ENCODE measurements around the gene FARP2.

FARP2 gene

GRCh38 chr2:241339839-241340630, 16.1 kb upstream of the FARP2 start:
- in situ Hi-C loops (cut with HindIII; ENCODE audit: low sequenced_read_pairs), result no loop called here
- no peak overlapping the region for H3K4me3 ChIP-seq (ENCODE audit: low read depth, low read length)
- peak; percentile 5 for DNase-seq (ENCODE audit: low read depth)
- TF ChIP-seq, protein P1, sequence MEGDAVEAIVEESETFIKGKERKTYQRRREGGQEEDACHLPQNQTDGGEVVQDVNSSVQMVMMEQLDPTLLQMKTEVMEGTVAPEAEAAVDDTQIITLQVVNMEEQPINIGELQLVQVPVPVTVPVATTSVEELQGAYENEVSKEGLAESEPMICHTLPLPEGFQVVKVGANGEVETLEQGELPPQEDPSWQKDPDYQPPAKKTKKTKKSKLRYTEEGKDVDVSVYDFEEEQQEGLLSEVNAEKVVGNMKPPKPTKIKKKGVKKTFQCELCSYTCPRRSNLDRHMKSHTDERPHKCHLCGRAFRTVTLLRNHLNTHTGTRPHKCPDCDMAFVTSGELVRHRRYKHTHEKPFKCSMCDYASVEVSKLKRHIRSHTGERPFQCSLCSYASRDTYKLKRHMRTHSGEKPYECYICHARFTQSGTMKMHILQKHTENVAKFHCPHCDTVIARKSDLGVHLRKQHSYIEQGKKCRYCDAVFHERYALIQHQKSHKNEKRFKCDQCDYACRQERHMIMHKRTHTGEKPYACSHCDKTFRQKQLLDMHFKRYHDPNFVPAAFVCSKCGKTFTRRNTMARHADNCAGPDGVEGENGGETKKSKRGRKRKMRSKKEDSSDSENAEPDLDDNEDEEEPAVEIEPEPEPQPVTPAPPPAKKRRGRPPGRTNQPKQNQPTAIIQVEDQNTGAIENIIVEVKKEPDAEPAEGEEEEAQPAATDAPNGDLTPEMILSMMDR (IDR thresholded peaks at IDR 0.05; ENCODE audit: low read depth, low read length, missing control alignments), result no peak

- no peak for DNase-seq (ENCODE audit: low read depth)
- TF ChIP-seq, protein P1 (IDR thresholded peaks at IDR 0.05; ENCODE audit: low read depth, low read length, missing control alignments), result no peak
- H3K4me3 ChIP-seq (ENCODE audit: low read depth, low read length), result no peak overlapping the region
- in situ Hi-C loops (cut with HindIII; ENCODE audit: low sequenced_read_pairs), result no loop called here
These were observed 15.4 kb upstream of the FARP2 start for GRCh38 chr2:241340631-241341163.

DNA sequence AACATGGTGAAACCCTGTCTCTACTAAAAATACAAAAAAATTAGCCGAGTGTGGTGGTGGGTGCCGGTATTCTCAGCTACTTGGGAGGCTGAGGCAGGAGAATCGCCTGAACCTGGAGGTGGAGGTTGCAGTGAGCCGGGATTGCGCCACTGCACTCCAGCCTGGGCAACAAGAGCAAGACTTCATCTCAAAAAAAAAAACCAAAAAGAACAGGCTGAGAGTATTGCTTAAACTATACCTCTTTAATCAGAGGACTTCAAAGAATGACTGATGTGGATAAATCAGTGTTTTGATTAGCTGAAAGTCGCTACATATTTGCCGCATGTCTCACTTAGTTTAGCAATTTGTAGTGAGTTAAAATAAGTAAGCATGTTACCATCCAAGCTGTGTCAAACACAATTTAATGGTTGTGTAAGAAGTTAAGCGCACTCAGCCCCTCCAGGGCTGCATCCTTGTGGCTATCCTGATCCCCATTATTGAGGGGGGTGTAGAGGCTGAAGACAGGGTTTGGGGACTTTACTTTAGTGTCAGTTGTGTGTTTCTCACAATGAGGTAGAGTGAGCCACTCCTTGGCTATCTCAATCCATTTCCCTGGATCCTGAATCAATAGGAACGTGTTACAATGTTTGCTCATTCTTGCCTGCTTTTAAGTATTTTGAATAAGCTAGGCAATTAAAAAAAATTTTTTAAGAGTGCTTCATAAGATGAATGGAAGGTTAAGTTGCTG, 11.0 kb upstream of the FARP2 start:
- no peak overlapping the region for H3K4me3 ChIP-seq (ENCODE audit: low read depth, low read length)
- DNase-seq (ENCODE audit: low read depth), result no peak
- TF ChIP-seq, protein P1 (IDR thresholded peaks at IDR 0.05; ENCODE audit: low read depth, low read length, missing control alignments), result no peak
- in situ Hi-C loops (cut with HindIII; ENCODE audit: low sequenced_read_pairs), result no loop called here

GRCh38 chr2:241349941-241350340, 6.1 kb upstream of the FARP2 start:
- DNase-seq (ENCODE audit: low read depth), result no peak
- TF ChIP-seq, protein P1 (IDR thresholded peaks at IDR 0.05; ENCODE audit: low read depth, low read length, missing control alignments), result no peak
- no peak overlapping the region for H3K4me3 ChIP-seq (ENCODE audit: low read depth, low read length)
- in situ Hi-C loops (cut with HindIII; ENCODE audit: low sequenced_read_pairs), result no loop called here

DNA sequence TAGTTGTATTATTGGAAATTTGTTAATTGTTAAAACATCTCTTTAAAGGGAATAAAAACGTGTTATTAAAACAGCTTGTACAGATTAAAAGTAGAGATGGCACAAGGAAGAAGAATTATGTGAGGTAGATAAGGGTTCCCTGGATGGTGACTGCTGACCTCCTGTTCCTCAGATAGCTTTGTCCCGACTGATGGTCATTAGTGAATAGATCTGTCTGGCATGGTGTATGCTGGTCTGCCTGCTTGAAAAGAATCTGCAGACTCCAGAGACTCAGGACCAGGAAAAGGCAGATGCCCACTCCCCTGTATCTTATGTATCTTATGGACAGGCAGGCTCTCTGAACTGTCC, 5.6 kb upstream of the FARP2 start:
- no peak for DNase-seq (ENCODE audit: low read depth)
- H3K4me3 ChIP-seq (ENCODE audit: low read depth, low read length), result no peak overlapping the region
- TF ChIP-seq, protein P1 (IDR thresholded peaks at IDR 0.05; ENCODE audit: low read depth, low read length, missing control alignments), result no peak
- in situ Hi-C loops (cut with HindIII; ENCODE audit: low sequenced_read_pairs), result no loop called here

DNA sequence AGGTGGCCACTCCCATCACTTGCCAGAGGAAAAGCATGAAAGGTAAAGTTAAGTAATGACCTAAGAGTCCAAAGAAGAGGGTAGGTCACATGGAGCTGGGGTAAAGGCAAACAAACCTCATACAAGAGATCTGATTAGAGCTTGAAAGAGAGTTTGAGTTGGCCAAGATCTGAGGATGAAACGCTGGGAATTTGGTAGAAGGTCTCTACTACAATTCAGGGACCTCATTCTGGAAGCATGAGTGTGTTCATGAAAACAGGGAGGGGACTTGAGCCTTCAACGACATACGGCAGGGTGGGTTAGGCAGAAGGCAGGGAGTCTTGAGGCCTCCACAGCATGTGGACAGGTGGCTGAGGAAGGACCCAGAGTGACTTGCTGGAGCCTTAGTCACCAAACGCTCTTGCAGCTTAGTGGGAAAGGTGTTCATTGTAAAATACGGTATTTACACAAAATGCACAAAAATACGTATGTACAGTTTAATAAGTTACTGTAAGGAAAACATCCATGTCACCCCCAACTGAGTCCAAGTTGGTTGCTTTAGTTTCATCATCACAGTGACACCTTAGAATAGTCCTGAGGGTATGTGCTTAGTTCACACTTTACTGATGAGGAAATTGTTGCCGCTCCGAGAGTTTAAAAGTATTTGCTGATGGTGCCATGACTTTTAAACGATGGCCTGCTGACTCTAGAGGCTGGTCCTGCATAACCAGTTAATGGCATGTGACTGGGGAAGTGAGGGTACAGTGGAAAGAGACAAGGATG, 5.0 kb upstream of the FARP2 start:
- H3K4me3 ChIP-seq (ENCODE audit: low read depth, low read length), result no peak overlapping the region
- TF ChIP-seq, protein P1 (IDR thresholded peaks at IDR 0.05; ENCODE audit: low read depth, low read length, missing control alignments), result no peak
- in situ Hi-C loops (cut with HindIII; ENCODE audit: low sequenced_read_pairs), result no loop called here
- DNase-seq (ENCODE audit: low read depth), result no peak

Measured in astrocyte of the cerebellum (primary cell).